ENCODE measurements around the gene CDK11B. TPM values are rescaled to one million over a fixed set of nuclear protein-coding genes. Genes with fewer than 3 reads are reported as not detected.

The CDK11B gene
- total RNA-seq, 1 donor from 2014 or later, result 24.8 TPM

DNA sequence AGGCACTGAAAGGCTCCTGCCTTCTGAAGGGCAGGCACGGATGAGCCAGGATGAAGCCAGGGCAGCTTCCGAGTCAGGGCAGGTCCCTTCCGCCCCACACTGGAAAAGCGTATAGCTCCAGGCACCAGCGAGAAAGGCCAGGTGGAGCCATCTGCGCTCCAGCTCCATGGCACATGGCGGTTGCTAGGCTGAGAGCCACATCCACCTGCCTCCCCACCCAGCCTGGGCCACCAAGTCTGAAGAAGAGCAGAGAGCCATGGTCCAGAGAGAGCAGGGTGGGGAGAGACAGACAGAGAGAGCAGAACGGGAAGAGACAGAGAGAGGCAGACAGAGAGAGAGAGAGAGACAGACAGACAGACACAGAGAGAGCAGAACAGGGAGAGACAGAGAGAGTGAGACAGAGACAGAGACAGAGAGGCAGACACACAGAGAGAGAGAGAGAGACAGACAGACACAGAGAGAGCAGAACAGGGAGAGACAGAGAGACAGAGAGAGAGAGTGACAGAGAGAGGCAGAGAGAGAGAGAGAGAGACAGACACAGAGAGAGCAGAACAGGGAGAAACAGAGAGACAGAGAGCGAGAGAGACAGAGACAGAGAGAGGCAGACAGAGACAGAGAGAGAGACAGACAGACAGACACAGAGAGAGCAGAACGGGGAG, 64.1 kb downstream of the CDK11B start:
- DNase-seq (no peak), ATAC-seq (no peak)
- Histone ChIP-seq H3K27me3 (peaks cover 15% of the 10 kb centered on the region), H3K36me3 (no peaks in the 10 kb centered on the region), H3K27ac (no peak overlapping the region), H3K9me3 (no peaks in the 10 kb centered on the region), H3K4me1 (peaks cover 11% of the 10 kb centered on the region), H3K4me3 (no peak overlapping the region)
- intact Hi-C loops (cut with DNase I), result no loop called here
- TF ChIP-seq, protein P1, sequence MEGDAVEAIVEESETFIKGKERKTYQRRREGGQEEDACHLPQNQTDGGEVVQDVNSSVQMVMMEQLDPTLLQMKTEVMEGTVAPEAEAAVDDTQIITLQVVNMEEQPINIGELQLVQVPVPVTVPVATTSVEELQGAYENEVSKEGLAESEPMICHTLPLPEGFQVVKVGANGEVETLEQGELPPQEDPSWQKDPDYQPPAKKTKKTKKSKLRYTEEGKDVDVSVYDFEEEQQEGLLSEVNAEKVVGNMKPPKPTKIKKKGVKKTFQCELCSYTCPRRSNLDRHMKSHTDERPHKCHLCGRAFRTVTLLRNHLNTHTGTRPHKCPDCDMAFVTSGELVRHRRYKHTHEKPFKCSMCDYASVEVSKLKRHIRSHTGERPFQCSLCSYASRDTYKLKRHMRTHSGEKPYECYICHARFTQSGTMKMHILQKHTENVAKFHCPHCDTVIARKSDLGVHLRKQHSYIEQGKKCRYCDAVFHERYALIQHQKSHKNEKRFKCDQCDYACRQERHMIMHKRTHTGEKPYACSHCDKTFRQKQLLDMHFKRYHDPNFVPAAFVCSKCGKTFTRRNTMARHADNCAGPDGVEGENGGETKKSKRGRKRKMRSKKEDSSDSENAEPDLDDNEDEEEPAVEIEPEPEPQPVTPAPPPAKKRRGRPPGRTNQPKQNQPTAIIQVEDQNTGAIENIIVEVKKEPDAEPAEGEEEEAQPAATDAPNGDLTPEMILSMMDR (IDR thresholded peaks at IDR 0.05), result no peak

DNA sequence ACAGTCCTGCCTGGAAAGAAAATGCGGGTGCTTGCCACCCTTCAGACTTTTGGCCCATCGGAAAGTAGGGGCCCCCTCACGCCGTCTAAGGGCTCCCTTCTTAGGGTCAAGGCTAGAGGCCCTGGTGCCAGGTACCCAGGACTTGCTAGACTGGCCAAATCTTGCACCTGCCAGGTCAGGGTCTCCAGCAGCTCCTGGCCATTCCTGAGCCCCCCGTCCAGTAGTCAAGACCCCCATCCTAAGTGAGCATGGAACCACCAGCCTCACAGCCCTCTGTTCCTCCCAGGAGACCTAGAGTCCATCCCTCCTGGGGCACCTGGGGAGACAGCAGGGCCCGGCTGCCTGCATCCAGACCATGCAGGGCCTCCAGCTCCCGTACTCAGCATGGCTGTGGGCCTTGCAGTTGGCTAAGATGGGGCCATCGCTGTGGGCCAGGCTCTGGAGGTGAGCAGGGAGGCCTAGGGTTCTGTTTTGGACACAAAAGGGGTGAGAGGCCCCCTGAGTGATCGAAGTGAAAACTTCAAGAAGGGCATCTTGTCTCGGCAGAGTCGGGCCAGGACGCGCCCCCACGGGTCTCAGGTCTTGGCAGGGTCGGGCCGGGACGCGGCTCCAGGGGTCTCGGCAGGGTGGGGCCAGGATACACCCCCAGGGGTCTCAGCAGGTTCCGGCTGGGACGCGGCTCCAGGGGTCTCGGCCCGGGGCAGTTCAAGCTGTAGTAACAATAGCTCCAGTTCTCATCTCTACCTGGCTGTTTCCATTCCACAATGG, 64.8 kb downstream of the CDK11B start:
- H3K4me1 ChIP-seq, result peaks cover 8% of the 10 kb centered on the region
- no peak overlapping the region for H3K27ac ChIP-seq
- no peak for ATAC-seq
- H3K4me3 ChIP-seq, result no peak overlapping the region
- TF ChIP-seq, protein P1 (IDR thresholded peaks at IDR 0.05), result no peak
- H3K36me3 ChIP-seq, result no peaks in the 10 kb centered on the region
- no peak for DNase-seq
- H3K27me3 ChIP-seq, result peaks cover 11% of the 10 kb centered on the region
- intact Hi-C loops (cut with DNase I), result no loop called here
- H3K9me3 ChIP-seq, result no peaks in the 10 kb centered on the region

DNA sequence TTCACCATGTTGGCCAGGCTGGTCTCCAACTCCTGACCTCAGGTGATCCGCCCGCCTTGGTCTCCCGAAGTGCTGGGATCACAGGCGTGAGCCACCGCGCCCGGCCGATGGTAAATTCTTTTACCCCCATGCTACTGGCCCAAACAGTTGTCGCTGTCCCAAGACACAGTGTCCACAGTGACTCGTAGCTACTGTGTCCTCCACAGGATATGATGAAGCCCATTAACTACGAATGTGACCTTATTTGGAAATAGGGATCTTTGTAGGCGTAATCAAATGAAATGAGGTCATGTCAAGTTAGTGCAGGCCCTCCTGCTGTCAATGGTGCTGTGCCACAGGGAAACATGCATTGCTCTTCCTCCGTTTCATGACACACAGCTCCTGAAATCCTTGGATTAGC, 67.4 kb downstream of the CDK11B start:
- Histone ChIP-seq H3K4me1 (no peaks in the 10 kb centered on the region), H3K9me3 (no peaks in the 10 kb centered on the region), H3K27me3 (peaks cover 1% of the 10 kb centered on the region), H3K27ac (no peak overlapping the region), H3K36me3 (no peaks in the 10 kb centered on the region), H3K4me3 (no peak overlapping the region)
- intact Hi-C loops (cut with DNase I), result no loop called here
- DNase-seq (no peak), ATAC-seq (no peak)
- TF ChIP-seq, protein P1 (IDR thresholded peaks at IDR 0.05), result no peak

Other genes starting within 250 kb of the CDK11B start
- gene ANKRD65, start 237.7 kb downstream of the CDK11B start, total RNA-seq, result 21.5 TPM
- 87.4 TPM for gene VWA1, start 223.3 kb downstream of the CDK11B start, total RNA-seq
- gene ATAD3C, start 209.3 kb downstream of the CDK11B start, total RNA-seq, result 10.4 TPM
- 24.3 TPM for gene ATAD3B, start 187.2 kb downstream of the CDK11B start, total RNA-seq
- 21.9 TPM for gene ATAD3A, start 146.8 kb downstream of the CDK11B start, total RNA-seq
- 2.9 TPM for gene TMEM240, start 118.4 kb downstream of the CDK11B start, total RNA-seq
- gene SSU72, start 84.1 kb downstream of the CDK11B start, total RNA-seq, result 125 TPM
- 7.4 TPM for gene FNDC10, start 58.9 kb downstream of the CDK11B start, total RNA-seq
- 88.7 TPM for gene MIB2, start 43.5 kb downstream of the CDK11B start, total RNA-seq
- gene MMP23B, start 26.8 kb downstream of the CDK11B start, total RNA-seq, result 40.3 TPM
- 49.8 TPM for gene SLC35E2B, start 33.8 kb upstream of the CDK11B start, total RNA-seq
- 51.7 TPM for gene CDK11A, start 65.4 kb upstream of the CDK11B start, total RNA-seq
- gene NADK, start 119.5 kb upstream of the CDK11B start, total RNA-seq, result 99.2 TPM
- 328 TPM for gene GNB1, start 232.1 kb upstream of the CDK11B start, total RNA-seq